ENCODE data around the gene HLA-DOB. TPM values are rescaled to one million over a fixed set of nuclear protein-coding genes. Genes with fewer than 3 reads are reported as not detected.

Gene HLA-DOB
- total and polyA plus RNA-seq, 12 donors, result 0.28 to 1.6 (median 0.66) TPM; not detected in 4

DNA sequence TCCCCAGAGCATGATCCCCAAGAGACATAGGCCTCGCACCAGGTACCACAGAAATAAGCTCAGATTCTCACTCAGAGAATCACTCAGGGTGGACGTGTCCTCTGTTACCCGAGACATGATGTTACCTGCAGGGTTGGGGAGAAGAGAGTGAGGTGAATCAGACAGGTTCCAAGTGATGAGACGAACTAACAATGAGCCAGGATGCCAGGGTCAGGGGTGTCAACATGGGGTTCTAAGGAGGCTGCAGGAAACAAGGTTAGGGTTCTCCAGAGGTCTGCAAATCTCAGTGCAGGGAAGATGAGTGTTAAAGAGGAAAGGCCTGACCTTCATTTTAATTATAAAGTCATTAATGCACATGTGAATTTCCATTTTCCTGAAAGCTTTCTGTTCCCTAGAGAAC lies 34.2 kb upstream of the HLA-DOB start:
- Histone ChIP-seq H3K27me3 (no peaks in the 10 kb centered on the region), H3K4me3 (no peak overlapping the region), H3K9me3 (replicated peaks in 1 of 3) (no peaks in the 10 kb centered on the region), H3K27ac (no peak overlapping the region), H3K36me3 (replicated peaks in 1 of 2) (peaks cover 0 to 56% of the 10 kb centered on the region in 2 donors), H3K4me1 (replicated peaks in 1 of 2) (peaks cover 14 to 23% of the 10 kb centered on the region in 2 donors)
- intact Hi-C loops (cut with DNase I), result no loop called here
- TF ChIP-seq CTCF (IDR thresholded peaks at IDR 0.05), result no peak
- 88 to 96% (median 92%) methylated on average over 4 of the region's 4 CpGs for WGBS, 4 donors
- no peak for DNase-seq

GRCh38 chr6:32849126-32849525 lies 32.3 kb upstream of the HLA-DOB start:
- no peak overlapping the region for H3K4me3 ChIP-seq

GRCh38 chr6:32847795-32848194 lies 31.0 kb upstream of the HLA-DOB start:
- H3K4me1 ChIP-seq (replicated peaks in 1 of 2), result peaks cover 17 to 26% of the 10 kb centered on the region in 2 donors
- no peak overlapping the region for H3K4me3 ChIP-seq
- WGBS, 4 donors, result 78 to 92% (median 87%) methylated on average over 4 to 8 of the region's 8 CpGs

More at GRCh38 chr6:32849126-32849525, 32.3 kb upstream of the HLA-DOB start:
- intact Hi-C loops (cut with DNase I), result no loop called here
- Histone ChIP-seq H3K27ac (no peak overlapping the region), H3K9me3 (replicated peaks in 1 of 3) (no peaks in the 10 kb centered on the region), H3K36me3 (replicated peaks in 1 of 2) (peaks cover 0 to 66% of the 10 kb centered on the region in 2 donors), H3K27me3 (no peaks in the 10 kb centered on the region), H3K4me1 (replicated peaks in 1 of 2) (peaks cover 11 to 20% of the 10 kb centered on the region in 2 donors)
- TF ChIP-seq POLR2A (IDR thresholded peaks at IDR 0.05) (no peak), CTCF (IDR thresholded peaks at IDR 0.05) (no peak)
- 75 to 78% (median 77%) methylated on average over 6 of the region's 6 CpGs for WGBS, 4 donors
- no peak for DNase-seq

GRCh38 chr6:32847004-32847403 lies 30.2 kb upstream of the HLA-DOB start:
- Histone ChIP-seq H3K27me3 (no peaks in the 10 kb centered on the region), H3K4me3 (no peak overlapping the region), H3K36me3 (replicated peaks in 1 of 2) (peaks cover 0 to 73% of the 10 kb centered on the region in 2 donors), H3K4me1 (replicated peaks in 1 of 2) (peaks cover 9 to 29% of the 10 kb centered on the region in 2 donors), H3K27ac (no peak overlapping the region), H3K9me3 (replicated peaks in 1 of 3) (no peaks in the 10 kb centered on the region)
- TF ChIP-seq POLR2A (IDR thresholded peaks at IDR 0.05) (no peak), CTCF (IDR thresholded peaks at IDR 0.05) (no peak)
- no peak for DNase-seq
- intact Hi-C loops (cut with DNase I), result no loop called here
- WGBS, 4 donors, result 86 to 92% (median 91%) methylated on average over 8 to 10 of the region's 10 CpGs

More at GRCh38 chr6:32847795-32848194, 31.0 kb upstream of the HLA-DOB start:
- intact Hi-C loops (cut with DNase I), result no loop called here
- no peak for DNase-seq
- Histone ChIP-seq H3K27ac (no peak overlapping the region), H3K27me3 (no peaks in the 10 kb centered on the region), H3K36me3 (replicated peaks in 1 of 2) (peaks cover 0 to 66% of the 10 kb centered on the region in 2 donors), H3K9me3 (replicated peaks in 1 of 3) (no peaks in the 10 kb centered on the region)
- TF ChIP-seq CTCF (IDR thresholded peaks at IDR 0.05), result no peak
- no peak for TF ChIP-seq POLR2A (IDR thresholded peaks at IDR 0.05)

Data from adrenal gland (tissue), 12 donors.